ENCODE results near the gene DPH2.

DNA sequence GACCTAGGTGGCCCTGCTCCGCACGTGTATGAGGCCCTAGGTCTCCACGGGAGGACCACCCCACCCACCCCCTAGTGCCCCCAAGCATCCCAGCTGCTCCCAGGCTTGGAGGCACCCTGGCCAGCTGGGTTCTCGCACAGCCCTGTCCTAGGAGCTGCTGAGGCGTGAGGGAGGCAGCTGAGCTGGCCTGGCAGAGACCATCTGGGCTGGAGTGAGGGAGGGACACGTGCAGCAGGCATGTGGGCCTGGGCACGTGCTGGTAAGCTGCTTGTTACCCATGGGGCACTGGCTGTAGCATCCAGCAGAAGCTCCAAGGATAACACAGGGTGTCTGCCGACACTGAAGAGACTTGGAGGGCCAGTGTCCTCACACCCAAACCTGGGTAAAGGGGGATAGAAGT lies 51.3 kb downstream of the DPH2 start:
- TF ChIP-seq, protein P1, sequence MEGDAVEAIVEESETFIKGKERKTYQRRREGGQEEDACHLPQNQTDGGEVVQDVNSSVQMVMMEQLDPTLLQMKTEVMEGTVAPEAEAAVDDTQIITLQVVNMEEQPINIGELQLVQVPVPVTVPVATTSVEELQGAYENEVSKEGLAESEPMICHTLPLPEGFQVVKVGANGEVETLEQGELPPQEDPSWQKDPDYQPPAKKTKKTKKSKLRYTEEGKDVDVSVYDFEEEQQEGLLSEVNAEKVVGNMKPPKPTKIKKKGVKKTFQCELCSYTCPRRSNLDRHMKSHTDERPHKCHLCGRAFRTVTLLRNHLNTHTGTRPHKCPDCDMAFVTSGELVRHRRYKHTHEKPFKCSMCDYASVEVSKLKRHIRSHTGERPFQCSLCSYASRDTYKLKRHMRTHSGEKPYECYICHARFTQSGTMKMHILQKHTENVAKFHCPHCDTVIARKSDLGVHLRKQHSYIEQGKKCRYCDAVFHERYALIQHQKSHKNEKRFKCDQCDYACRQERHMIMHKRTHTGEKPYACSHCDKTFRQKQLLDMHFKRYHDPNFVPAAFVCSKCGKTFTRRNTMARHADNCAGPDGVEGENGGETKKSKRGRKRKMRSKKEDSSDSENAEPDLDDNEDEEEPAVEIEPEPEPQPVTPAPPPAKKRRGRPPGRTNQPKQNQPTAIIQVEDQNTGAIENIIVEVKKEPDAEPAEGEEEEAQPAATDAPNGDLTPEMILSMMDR (IDR thresholded peaks at IDR 0.05): no peak
- TF ChIP-seq POLR2A (IDR thresholded peaks at IDR 0.05): no peak

Measured in right lobe of liver (tissue), 4 donors.